Endothelial cell of umbilical vein (primary cell): ENCODE measurements around the gene SRSF3. TPM values are rescaled to one million over a fixed set of nuclear protein-coding genes. Genes with fewer than 3 reads are reported as not detected.

ENCODE experiments used
- BruUV-seq: library from RNA; stranded (reverse); fragments of 400-500 nt; replicated peaks from 2 replicates; lab custom pipeline; 2021; lab: Mats Ljungman, UMichigan
- CTCF ChIA-PET: fragments of 300-600, 350-600 bp; sonication (Branson Sonifier 250); formaldehyde crosslinking; loops from one replicate; lab custom pipeline; 2021; ENCODE audit warnings: antibody characterized with exemption, inconsistent platforms; lab: Charles Lee
- POLR2A ChIA-PET: fragments of 300-600, 350-600 bp; sonication (Branson Sonifier 250); formaldehyde crosslinking; loops from one replicate; lab custom pipeline; 2021; ENCODE audit warnings: antibody characterized with exemption, inconsistent platforms; lab: Charles Lee
- DNase-seq: peaks from one replicate; pipeline ENCODE4 v3.0.0-alpha.2; 2011; ENCODE audit warnings: low read depth, low spot score
- FAIRE-seq: peaks from 2 replicates; lab custom pipeline; 2011; peaks lifted over from hg19 to GRCh38; lab: Jason Lieb, UNC
- H2AFZ ChIP-seq: 2 replicates; pipeline ENCODE4 v1.6.0; 2012; ENCODE audit warnings: low read depth, low read length, control low read depth, inconsistent platforms
- H3K27ac ChIP-seq: 2 replicates; pipeline ENCODE4 v1.5.1; 2011; ENCODE audit warnings: low read depth, mild to moderate bottlenecking, control low read depth, low read length, moderate library complexity; ENCODE audit not compliant: insufficient read depth
- H3K27me3 ChIP-seq, 2 experiments: 2 replicates each; pipeline versions ENCODE4 v1.6.0 to v1.6.1; 2011; ENCODE audit warnings: low read length in 2 of 2, mixed read lengths in 1 of 2; ENCODE audit not compliant: control insufficient read depth in 2 of 2, insufficient read depth in 2 of 2
- H3K36me3 ChIP-seq, 2 experiments: 2 replicates in 1 of 2; 3 replicates in 1 of 2; pipeline ENCODE4 v1.5.1; 2011; ENCODE audit warnings: low read length in 2 of 2, mild to moderate bottlenecking in 1 of 2, moderate library complexity in 1 of 2; ENCODE audit not compliant: control insufficient read depth in 2 of 2, insufficient read depth in 2 of 2; ENCODE audit errors: extremely low read depth in 1 of 2
- H3K4me1 ChIP-seq: 3 replicates; pipeline ENCODE4 v1.5.1; 2011; ENCODE audit warnings: mild to moderate bottlenecking, low read length; ENCODE audit not compliant: control insufficient read depth, insufficient read depth; ENCODE audit errors: extremely low read depth
- H3K4me2 ChIP-seq: 2 replicates; pipeline ENCODE4 v1.6.1; 2011; ENCODE audit warnings: low read length, control low read depth, mixed read lengths; ENCODE audit not compliant: insufficient read depth
- H3K4me3 ChIP-seq, 3 experiments: fragments of 200-600 bp in 1 of 3; sonication (generic), shearing (Covaris generic) in 1 of 3; replicated peaks in 1 of 3; 2 replicates each; pipeline ENCODE4 v1.5.1; 2011 to 2016; ENCODE audit warnings: control low read depth in 3 of 3, low read length in 3 of 3, mild to moderate bottlenecking in 2 of 3, inconsistent platforms in 1 of 3, low read depth in 1 of 3, moderate library complexity in 1 of 3; ENCODE audit not compliant: insufficient read depth in 1 of 3
- H3K79me2 ChIP-seq: 2 replicates; pipeline ENCODE4 v1.6.0; 2012; ENCODE audit warnings: low read length, inconsistent platforms; ENCODE audit not compliant: control insufficient read depth, insufficient read depth
- H3K9ac ChIP-seq: replicated peaks from 2 replicates; pipeline ENCODE3; 2011; ENCODE audit warnings: low read length, control low read depth; ENCODE audit not compliant: insufficient read depth; ENCODE audit errors: extremely low read depth
- H3K9me1 ChIP-seq: replicated peaks from 3 replicates; pipeline ENCODE4 v1.6.0; 2011; ENCODE audit warnings: mild to moderate bottlenecking, low read length; ENCODE audit not compliant: control insufficient read depth, insufficient read depth; ENCODE audit errors: extremely low read depth
- H3K9me3 ChIP-seq: replicated peaks from 2 replicates; pipeline ENCODE4 v1.5.1; 2012; ENCODE audit warnings: low read length, inconsistent platforms; ENCODE audit not compliant: control insufficient read depth, insufficient read depth
- H4K20me1 ChIP-seq: replicated peaks from 2 replicates; pipeline ENCODE3; 2011; ENCODE audit warnings: mild to moderate bottlenecking, low read length; ENCODE audit not compliant: control insufficient read depth, insufficient read depth; ENCODE audit errors: extremely low read depth
- EZH2 ChIP-seq: IDR thresholded peaks from 2 replicates; pipeline ENCODE4 v1.6.1; 2012; ENCODE audit warnings: borderline replicate concordance, low read depth, mild to moderate bottlenecking, moderate library complexity, low read length, inconsistent platforms; ENCODE audit not compliant: severe bottlenecking
- FOS ChIP-seq: IDR thresholded peaks from 2 replicates; pipeline ENCODE4 v1.6.1; 2011; ENCODE audit warnings: mild to moderate bottlenecking, low read length, moderate library complexity, borderline replicate concordance; ENCODE audit not compliant: insufficient read depth
- GATA2 ChIP-seq: IDR thresholded peaks from 2 replicates; pipeline ENCODE4 v1.7.0; 2011; ENCODE audit warnings: low read depth, mild to moderate bottlenecking, moderate library complexity, mixed read lengths, low read length; ENCODE audit not compliant: insufficient read length, insufficient read depth
- JUN ChIP-seq: IDR thresholded peaks from 2 replicates; pipeline ENCODE4 v1.6.1; 2011; ENCODE audit warnings: borderline replicate concordance, low read depth; ENCODE audit not compliant: insufficient read length, insufficient read depth
- MYC ChIP-seq: IDR thresholded peaks from one replicate; pipeline ENCODE4 v1.6.1; 2011; ENCODE audit warnings: mild to moderate bottlenecking, low read depth, low read length
- POLR2A ChIP-seq: IDR thresholded peaks from 2 replicates; pipeline ENCODE4 v1.6.1; 2012; ENCODE audit warnings: low read depth, mild to moderate bottlenecking, control low read depth, low read length
- POLR2AphosphoS5 ChIP-seq: IDR thresholded peaks from 2 replicates; pipeline ENCODE4 v1.6.1; 2012; ENCODE audit warnings: low read depth, mild to moderate bottlenecking, control low read depth, low read length, moderate library complexity; ENCODE audit not compliant: insufficient read depth
- dilution Hi-C: fragments of 300-500 bp; cut with MboI; formaldehyde crosslinking; loops from one replicate; pipeline ENCODE4 v1.15.0; 2019; ENCODE audit warnings: low sequenced_read_pairs; ENCODE audit not compliant: extremely low pct_ligation_motif_present
- intact Hi-C: fragments of 100-400 bp; cut with micrococcal nuclease; formaldehyde crosslinking; loops from one replicate; pipeline ENCODE4 v1.10.0; 2022
- polyA plus RNA-seq, 4 experiments: library from polyadenylated mRNA; depleted of rRNA in 3 of 4; stranded (reverse) in 3 of 4; unstranded in 1 of 4; fragments of >200 nt; gene quantifications; 2 replicates each; pipeline versions ENCODE4 v1.2.1 to v1.2.3, GENCODE V29; 2011 to 2012; ENCODE audit warnings: missing spikeins in 1 of 4
- total RNA-seq: library from RNA; stranded (reverse); gene quantifications from 2 replicates; pipeline ENCODE4 v1.2.3, GENCODE V29; 2021
- TF ChIP-seq, protein P1 (sequence below): IDR thresholded peaks from 2 replicates; pipeline ENCODE4 v1.6.1; 2011; ENCODE audit not compliant: insufficient read depth, insufficient read length
- TF ChIP-seq, protein P2 (sequence below), 2 donors: IDR thresholded peaks; 1 replicate in 1 of 2; 2 replicates in 1 of 2; pipeline ENCODE4 v1.5.1; 2011; ENCODE audit warnings: low read length in 2 of 2, mild to moderate bottlenecking in 2 of 2, moderate library complexity in 2 of 2, control low read depth in 1 of 2, inconsistent platforms in 1 of 2, low read depth in 1 of 2; ENCODE audit not compliant: insufficient read depth in 1 of 2; ENCODE audit errors: extremely low read depth in 1 of 2

Gene SRSF3
- total and polyA plus RNA-seq, 2 donors (not counting 3 experiments of a cell fraction or from before 2014, with no cell fraction given): 317 to 393 TPM

DNA sequence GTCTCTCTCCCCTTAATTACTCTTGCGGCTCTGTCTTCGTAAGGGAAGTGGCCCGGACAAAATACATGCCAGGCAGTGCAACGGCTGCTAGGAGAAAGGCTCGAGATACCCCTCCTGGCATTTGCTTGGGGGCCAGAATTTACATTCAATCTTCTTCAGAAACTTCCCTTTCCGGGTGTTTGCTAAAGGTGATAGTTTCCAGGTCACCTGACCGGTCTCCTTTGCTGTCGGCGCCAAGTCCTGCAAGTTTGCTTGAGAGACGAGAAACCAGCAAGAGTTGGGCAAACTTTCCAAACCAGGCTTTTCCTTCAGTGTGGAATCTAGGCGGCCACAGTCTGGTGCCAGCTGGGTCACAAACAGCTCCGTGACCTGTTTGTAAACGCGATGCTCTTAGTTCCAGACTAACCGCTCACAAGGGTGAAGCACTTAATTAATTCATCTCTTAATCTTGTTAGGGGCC is 563 bp upstream of the SRSF3 start:
- peaks cover 9 to 11% of the 10 kb centered on the region in 2 experiments for H3K36me3 ChIP-seq
- peak overlapping the region; percentile 59 for H3K9ac ChIP-seq
- H3K79me2 ChIP-seq: peaks cover 44% of the 10 kb centered on the region
- peaks cover 19% of the 10 kb centered on the region for H4K20me1 ChIP-seq
- ChIA-PET CTCF (interaction anchor here (0.7 to 1.2 kb wide), 2 partner anchors 9 to 170 kb away, joined by 3 read pairs; no protein-coding TSS in a partner anchor), POLR2A (interaction anchor here (0.7 kb wide), 1 partner anchor 49 kb away, joined by 5 read pairs; no protein-coding TSS in a partner anchor)
- intact Hi-C loops: loop anchor here (1.0 to 5.0 kb wide), 3 partner anchors 46 to 170 kb away; partner anchors contain the start of genes KCTD20, PXT1 and STK38
- no peaks in the 10 kb centered on the region for H3K27me3 ChIP-seq
- no peaks in the 10 kb centered on the region for H3K9me1 ChIP-seq
- TSS peak; percentile 72 for BruUV-seq
- FAIRE-seq: no peak
- no peaks in the 10 kb centered on the region for H3K9me3 ChIP-seq
- TF ChIP-seq POLR2A: no peak
- no peak for TF ChIP-seq JUN
- no peak for TF ChIP-seq POLR2AphosphoS5
- TF ChIP-seq, protein P1, sequence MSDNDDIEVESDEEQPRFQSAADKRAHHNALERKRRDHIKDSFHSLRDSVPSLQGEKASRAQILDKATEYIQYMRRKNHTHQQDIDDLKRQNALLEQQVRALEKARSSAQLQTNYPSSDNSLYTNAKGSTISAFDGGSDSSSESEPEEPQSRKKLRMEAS: no peak
- TF ChIP-seq EZH2: no peak
- TF ChIP-seq MYC: no peak
- TF ChIP-seq, protein P2, sequence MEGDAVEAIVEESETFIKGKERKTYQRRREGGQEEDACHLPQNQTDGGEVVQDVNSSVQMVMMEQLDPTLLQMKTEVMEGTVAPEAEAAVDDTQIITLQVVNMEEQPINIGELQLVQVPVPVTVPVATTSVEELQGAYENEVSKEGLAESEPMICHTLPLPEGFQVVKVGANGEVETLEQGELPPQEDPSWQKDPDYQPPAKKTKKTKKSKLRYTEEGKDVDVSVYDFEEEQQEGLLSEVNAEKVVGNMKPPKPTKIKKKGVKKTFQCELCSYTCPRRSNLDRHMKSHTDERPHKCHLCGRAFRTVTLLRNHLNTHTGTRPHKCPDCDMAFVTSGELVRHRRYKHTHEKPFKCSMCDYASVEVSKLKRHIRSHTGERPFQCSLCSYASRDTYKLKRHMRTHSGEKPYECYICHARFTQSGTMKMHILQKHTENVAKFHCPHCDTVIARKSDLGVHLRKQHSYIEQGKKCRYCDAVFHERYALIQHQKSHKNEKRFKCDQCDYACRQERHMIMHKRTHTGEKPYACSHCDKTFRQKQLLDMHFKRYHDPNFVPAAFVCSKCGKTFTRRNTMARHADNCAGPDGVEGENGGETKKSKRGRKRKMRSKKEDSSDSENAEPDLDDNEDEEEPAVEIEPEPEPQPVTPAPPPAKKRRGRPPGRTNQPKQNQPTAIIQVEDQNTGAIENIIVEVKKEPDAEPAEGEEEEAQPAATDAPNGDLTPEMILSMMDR (IDR thresholded peaks at IDR 0.05; ENCODE audit: extremely low read depth in 1 of 2, insufficient read depth in 1 of 2, low read depth in 1 of 2, low read length in 2 of 2): no peak
- TF ChIP-seq FOS: no peak
- TF ChIP-seq GATA2: no peak
- no peak for DNase-seq
- dilution Hi-C loops: no loop called here
- H3K4me1 ChIP-seq: peaks cover 18% of the 10 kb centered on the region
- H3K4me2 ChIP-seq: peak overlapping the region; percentile 78
- H2AFZ ChIP-seq: peak overlapping the region; percentile 91
- H3K27ac ChIP-seq: peak overlapping the region; percentile 71
- H3K4me3 ChIP-seq: peak overlapping the region in 2 of 3 experiments; percentile 19 to 44
